T-helper 2 cell treated with Interferon-gamma antibody and Interleukin-4, amounts not matched to agents 100 ng/mL and 5 ng/mL, for 36 hours (primary cell): Measurements from ENCODE around the gene LTBP3. TPM values are rescaled to one million over a fixed set of nuclear protein-coding genes. Genes with fewer than 3 reads are reported as not detected.
"Not testable (repeated sequence)": the region's sequence is repeated elsewhere in the genome, so short reads cannot be mapped to it uniquely, and the experiment has no call there.

Source experiments
- intact Hi-C: fragments of 100-400 bp; cut with micrococcal nuclease; formaldehyde crosslinking; loops from one replicate; pipeline ENCODE4 v1.15.1; 2023
- total RNA-seq: library from RNA; stranded (reverse); gene quantifications from 2 replicates; pipeline ENCODE4 v1.2.3, GENCODE V29; 2022

Gene LTBP3
- total RNA-seq, 1 donor from 2014 or later: 62.9 TPM

DNA sequence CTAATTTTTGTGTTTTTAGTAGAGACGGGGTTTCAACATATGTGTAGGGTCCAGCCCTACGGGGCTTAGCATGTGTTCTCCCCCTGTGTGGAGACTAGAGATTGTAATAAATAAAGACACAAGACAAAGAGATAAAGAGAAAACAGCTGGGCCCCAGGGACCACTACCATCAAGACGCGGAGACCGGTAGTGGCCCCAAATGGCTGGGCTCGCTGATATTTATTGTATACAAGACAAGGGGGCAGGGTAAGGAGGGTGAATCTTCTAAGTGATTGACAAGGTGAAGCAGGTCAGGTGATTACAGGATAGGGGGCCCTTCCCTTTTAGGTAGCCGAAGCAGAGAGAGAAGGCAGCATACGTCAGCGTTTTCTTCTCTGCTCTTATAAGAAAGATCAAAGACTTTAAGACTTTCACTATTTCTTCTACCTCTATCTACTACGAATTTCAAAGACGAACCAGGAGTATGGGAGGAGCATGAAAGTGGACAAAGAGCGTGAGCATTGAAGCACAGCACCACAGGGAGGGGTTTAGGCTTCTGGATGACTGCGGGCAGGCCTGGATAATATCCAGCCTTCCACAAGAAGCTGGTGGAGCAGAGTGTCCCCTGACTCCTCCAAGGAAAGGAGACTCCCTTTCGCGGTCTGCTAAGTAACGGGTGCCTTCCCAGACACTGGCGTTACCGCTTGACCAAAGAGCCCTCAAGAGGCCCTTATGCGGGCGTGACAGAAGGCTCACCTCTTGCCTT, 36.2 kb downstream of the LTBP3 start:
- intact Hi-C loops: not testable (repeated sequence)

DNA sequence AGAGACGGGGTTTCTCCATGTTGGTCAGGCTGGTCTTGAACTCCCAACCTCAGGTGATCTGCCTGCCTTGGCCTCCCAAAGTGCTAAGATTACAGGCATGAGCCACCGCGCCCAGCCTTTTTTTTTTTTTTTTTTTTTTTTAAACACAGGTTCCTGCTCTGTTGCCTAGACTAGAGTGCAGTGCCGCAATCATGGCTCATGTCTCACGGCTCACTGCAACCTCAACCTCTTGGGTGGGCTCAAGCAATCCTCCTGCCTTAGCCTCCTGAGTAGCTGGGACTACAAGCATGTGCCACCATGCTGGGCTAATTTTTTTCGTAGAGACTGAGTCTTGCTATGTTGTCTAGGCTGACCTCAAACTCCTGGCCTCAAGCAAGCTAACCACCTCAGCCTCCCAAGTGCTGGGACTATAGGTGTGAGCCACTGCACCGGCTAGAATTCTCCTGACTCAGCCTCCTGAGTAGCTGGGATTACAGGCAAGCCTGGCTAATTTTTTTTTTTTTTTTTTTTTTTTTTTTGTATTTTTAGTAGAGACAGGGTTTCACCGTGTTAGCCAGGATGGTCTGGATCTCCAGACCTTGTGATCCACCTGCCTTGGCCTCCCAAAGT, 39.1 kb downstream of the LTBP3 start:
- intact Hi-C loops: not testable (repeated sequence)

DNA sequence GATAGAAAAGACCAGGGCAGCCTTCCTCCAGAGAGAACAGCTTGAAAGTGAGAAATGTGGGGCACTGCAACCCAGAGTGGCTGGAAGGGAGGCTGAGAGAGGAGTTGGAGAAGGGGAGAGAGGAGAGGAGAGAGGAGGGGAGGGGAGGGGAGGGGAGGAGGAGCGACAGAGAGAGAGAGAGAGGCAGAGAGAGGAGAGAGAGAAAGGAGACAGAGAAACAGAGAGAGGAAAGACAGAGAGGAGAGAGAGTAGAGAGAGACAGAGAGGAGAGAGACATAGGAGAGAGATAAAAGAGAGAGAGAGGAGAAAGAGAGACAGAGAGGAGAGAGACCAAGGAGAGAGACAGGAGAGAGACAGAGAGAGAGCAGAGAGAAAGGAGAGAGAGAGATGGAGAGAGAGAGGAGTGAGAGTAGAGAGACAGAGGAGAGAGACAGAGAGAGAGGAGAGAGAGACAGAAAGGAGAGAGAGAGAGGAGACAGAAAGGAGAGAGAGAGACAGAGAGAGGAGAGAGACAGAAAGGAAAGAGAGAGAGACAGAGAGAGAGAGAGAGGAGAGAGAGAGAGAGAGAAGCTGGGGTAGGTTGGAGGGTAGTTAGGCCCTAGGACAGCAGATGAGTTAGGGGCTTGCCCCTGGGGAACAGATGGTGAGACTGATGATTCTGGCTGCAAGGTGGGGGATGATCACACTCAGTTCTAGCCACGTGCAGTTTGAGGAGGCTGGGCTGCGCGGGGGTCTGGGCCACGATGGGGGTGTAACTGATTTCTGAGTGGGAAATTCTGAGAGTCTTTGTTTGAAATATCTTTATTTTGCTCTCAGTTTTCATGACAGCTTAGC, 41.8 kb downstream of the LTBP3 start:
- intact Hi-C loops: no loop called here

DNA sequence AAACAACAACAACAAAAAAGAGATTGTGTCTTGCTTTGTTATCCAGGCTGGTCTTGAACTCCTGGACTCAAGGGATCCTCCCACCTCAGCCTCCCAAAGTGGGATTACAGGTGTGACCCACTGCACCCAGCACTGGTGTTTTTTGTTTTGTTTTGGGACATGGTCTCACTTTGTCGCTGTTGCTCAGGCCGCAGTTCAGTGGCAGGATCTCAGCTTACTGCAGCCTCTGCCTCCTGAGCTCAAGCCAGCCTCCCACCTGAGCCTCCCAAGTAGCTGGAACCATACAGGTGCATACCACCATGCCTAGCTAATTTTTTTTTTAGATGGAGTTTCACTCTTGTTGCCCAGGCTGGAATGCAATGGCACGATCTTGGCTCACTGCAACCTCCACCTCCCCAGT, 45.8 kb downstream of the LTBP3 start:
- intact Hi-C loops: not testable (repeated sequence)

DNA sequence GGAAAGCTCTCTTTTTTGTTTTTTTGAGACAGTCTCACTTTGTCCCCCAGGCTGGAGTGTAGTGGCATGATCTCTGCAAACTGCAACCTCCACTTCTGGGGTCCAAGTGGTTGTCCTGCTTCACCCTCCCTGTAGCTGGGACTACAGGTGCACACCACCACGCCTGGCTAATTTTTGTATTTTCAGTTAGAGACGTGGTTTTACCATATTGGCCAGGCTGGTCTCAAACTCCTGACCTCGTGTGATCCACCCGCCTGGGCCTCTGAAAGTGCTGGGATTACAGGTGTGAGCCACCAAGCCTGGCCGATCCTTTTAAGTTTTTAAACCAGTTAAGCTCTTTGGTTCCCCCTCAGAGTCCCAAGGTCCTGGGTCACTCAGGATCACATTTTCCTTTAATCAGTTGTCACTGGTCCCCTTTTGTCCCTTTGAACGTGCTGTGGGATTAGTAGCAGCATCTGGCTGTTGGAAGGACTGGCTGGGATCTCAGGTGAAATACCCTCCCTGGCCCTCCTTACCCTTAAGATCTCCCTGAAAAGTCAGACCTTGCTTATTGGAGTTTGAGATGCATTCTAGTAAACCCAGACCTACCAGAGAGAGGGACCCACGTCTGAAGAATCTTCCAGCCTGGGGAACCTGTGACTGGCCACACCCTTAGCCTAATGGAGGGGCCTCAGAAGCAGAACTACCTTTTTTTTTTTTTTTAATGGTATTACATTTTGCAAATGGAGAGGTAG, 51.2 kb downstream of the LTBP3 start:
- intact Hi-C loops: no loop called here

DNA sequence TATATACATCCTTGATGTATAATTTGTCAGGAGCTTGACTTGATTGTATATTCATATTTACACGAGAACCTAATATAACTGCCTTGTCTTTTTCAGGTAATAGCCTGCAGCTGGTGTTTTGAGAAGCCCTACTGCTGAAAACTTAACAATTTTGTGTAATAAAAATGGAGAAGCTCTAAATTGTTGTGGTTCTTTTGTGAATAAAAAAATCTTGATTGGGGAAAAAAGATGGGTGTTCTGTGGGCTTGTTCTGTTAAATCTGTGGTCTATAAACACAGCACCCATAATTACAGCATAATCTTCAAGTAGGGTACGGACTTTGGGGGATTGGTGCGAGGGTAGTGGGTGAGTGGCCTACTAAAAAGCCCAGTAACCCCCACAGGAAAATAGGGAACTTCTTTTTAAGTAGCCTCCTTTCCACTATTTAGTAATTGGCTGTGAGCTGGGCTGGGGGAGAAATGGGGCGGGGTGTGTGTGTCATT, 51.8 kb downstream of the LTBP3 start:
- intact Hi-C loops: no loop called here

DNA sequence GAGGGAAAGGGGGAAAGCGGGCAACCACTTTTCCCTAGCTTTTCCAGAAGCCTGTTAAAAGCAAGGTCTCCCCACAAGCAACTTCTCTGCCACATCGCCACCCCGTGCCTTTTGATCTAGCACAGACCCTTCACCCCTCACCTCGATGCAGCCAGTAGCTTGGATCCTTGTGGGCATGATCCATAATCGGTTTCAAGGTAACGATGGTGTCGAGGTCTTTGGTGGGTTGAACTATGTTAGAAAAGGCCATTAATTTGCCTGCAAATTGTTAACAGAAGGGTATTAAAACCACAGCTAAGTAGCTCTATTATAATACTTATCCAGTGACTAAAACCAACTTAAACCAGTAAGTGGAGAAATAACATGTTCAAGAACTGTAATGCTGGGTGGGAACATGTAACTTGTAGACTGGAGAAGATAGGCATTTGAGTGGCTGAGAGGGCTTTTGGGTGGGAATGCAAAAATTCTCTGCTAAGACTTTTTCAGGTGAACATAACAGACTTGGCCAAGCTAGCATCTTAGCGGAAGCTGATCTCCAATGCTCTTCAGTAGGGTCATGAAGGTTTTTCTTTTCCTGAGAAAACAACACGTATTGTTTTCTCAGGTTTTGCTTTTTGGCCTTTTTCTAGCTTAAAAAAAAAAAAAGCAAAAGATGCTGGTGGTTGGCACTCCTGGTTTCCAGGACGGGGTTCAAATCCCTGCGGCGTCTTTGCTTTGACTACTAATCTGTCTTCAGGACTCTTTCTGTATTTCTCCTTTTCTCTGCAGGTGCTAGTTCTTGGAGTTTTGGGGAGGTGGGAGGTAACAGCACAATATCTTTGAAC, 52.5 kb downstream of the LTBP3 start:
- intact Hi-C loops: no loop called here

DNA sequence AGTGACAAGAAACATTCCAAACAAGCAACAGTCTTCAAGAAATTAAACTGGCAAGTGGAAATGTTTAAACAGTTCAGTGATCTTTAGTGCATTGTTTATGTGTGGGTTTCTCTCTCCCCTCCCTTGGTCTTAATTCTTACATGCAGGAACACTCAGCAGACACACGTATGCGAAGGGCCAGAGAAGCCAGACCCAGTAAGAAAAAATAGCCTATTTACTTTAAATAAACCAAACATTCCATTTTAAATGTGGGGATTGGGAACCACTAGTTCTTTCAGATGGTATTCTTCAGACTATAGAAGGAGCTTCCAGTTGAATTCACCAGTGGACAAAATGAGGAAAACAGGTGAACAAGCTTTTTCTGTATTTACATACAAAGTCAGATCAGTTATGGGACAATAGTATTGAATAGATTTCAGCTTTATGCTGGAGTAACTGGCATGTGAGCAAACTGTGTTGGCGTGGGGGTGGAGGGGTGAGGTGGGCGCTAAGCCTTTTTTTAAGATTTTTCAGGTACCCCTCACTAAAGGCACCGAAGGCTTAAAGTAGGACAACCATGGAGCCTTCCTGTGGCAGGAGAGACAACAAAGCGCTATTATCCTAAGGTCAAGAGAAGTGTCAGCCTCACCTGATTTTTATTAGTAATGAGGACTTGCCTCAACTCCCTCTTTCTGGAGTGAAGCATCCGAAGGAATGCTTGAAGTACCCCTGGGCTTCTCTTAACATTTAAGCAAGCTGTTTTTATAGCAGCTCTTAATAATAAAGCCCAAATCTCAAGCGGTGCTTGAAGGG, 53.3 kb downstream of the LTBP3 start:
- intact Hi-C loops: no loop called here

DNA sequence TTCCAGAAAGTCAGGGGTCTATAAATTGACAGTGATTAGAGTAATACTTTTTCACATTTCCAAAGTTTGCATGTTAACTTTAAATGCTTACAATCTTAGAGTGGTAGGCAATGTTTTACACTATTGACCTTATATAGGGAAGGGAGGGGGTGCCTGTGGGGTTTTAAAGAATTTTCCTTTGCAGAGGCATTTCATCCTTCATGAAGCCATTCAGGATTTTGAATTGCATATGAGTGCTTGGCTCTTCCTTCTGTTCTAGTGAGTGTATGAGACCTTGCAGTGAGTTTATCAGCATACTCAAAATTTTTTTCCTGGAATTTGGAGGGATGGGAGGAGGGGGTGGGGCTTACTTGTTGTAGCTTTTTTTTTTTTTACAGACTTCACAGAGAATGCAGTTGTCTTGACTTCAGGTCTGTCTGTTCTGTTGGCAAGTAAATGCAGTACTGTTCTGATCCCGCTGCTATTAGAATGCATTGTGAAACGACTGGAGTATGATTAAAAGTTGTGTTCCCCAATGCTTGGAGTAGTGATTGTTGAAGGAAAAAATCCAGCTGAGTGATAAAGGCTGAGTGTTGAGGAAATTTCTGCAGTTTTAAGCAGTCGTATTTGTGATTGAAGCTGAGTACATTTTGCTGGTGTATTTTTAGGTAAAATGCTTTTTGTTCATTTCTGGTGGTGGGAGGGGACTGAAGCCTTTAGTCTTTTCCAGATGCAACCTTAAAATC, 54.0 kb downstream of the LTBP3 start:
- intact Hi-C loops: no loop called here

DNA sequence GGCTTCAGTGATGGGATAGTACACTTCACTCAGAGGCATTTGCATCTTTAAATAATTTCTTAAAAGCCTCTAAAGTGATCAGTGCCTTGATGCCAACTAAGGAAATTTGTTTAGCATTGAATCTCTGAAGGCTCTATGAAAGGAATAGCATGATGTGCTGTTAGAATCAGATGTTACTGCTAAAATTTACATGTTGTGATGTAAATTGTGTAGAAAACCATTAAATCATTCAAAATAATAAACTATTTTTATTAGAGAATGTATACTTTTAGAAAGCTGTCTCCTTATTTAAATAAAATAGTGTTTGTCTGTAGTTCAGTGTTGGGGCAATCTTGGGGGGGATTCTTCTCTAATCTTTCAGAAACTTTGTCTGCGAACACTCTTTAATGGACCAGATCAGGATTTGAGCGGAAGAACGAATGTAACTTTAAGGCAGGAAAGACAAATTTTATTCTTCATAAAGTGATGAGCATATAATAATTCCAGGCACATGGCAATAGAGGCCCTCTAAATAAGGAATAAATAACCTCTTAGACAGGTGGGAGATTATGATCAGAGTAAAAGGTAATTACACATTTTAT, 54.7 kb downstream of the LTBP3 start:
- intact Hi-C loops: no loop called here

DNA sequence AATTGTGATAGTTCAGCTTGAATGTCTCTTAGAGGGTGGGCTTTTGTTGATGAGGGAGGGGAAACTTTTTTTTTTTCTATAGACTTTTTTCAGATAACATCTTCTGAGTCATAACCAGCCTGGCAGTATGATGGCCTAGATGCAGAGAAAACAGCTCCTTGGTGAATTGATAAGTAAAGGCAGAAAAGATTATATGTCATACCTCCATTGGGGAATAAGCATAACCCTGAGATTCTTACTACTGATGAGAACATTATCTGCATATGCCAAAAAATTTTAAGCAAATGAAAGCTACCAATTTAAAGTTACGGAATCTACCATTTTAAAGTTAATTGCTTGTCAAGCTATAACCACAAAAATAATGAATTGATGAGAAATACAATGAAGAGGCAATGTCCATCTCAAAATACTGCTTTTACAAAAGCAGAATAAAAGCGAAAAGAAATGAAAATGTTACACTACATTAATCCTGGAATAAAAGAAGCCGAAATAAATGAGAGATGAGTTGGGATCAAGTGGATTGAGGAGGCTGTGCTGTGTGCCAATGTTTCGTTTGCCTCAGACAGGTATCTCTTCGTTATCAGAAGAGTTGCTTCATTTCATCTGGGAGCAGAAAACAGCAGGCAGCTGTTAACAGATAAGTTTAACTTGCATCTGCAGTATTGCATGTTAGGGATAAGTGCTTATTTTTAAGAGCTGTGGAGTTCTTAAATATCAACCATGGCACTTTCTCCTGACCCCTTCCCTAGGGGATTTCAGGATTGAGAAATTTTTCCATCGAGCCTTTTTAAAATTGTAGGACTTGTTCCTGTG, 55.4 kb downstream of the LTBP3 start:
- intact Hi-C loops: no loop called here

DNA sequence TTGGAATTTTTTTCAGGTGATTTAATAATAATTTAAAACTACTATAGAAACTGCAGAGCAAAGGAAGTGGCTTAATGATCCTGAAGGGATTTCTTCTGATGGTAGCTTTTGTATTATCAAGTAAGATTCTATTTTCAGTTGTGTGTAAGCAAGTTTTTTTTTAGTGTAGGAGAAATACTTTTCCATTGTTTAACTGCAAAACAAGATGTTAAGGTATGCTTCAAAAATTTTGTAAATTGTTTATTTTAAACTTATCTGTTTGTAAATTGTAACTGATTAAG, 55.9 kb downstream of the LTBP3 start:
- intact Hi-C loops: no loop called here

DNA sequence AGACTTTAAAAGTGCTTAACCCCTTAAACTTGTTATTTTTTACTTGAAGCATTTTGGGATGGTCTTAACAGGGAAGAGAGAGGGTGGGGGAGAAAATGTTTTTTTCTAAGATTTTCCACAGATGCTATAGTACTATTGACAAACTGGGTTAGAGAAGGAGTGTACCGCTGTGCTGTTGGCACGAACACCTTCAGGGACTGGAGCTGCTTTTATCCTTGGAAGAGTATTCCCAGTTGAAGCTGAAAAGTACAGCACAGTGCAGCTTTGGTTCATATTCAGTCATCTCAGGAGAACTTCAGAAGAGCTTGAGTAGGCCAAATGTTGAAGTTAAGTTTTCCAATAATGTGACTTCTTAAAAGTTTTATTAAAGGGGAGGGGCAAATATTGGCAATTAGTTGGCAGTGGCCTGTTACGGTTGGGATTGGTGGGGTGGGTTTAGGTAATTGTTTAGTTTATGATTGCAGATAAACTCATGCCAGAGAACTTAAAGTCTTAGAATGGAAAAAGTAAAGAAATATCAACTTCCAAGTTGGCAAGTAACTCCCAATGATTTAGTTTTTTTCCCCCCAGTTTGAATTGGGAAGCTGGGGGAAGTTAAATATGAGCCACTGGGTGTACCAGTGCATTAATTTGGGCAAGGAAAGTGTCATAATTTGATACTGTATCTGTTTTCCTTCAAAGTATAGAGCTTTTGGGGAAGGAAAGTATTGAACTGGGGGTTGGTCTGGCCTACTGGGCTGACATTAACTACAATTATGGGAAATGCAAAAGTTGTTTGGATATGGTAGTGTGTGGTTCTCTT, 56.5 kb downstream of the LTBP3 start:
- intact Hi-C loops: no loop called here

DNA sequence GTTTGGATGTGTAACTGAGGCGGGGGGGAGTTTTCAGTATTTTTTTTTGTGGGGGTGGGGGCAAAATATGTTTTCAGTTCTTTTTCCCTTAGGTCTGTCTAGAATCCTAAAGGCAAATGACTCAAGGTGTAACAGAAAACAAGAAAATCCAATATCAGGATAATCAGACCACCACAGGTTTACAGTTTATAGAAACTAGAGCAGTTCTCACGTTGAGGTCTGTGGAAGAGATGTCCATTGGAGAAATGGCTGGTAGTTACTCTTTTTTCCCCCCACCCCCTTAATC, 57.0 kb downstream of the LTBP3 start:
- intact Hi-C loops: no loop called here

DNA sequence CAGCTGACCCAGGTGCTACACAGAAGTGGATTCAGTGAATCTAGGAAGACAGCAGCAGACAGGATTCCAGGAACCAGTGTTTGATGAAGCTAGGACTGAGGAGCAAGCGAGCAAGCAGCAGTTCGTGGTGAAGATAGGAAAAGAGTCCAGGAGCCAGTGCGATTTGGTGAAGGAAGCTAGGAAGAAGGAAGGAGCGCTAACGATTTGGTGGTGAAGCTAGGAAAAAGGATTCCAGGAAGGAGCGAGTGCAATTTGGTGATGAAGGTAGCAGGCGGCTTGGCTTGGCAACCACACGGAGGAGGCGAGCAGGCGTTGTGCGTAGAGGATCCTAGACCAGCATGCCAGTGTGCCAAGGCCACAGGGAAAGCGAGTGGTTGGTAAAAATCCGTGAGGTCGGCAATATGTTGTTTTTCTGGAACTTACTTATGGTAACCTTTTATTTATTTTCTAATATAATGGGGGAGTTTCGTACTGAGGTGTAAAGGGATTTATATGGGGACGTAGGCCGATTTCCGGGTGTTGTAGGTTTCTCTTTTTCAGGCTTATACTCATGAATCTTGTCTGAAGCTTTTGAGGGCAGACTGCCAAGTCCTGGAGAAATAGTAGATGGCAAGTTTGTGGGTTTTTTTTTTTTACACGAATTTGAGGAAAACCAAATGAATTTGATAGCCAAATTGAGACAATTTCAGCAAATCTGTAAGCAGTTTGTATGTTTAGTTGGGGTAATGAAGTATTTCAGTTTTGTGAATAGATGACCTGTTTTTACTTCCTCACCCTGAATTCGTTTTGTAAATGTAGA, 57.6 kb downstream of the LTBP3 start:
- intact Hi-C loops: no loop called here

DNA sequence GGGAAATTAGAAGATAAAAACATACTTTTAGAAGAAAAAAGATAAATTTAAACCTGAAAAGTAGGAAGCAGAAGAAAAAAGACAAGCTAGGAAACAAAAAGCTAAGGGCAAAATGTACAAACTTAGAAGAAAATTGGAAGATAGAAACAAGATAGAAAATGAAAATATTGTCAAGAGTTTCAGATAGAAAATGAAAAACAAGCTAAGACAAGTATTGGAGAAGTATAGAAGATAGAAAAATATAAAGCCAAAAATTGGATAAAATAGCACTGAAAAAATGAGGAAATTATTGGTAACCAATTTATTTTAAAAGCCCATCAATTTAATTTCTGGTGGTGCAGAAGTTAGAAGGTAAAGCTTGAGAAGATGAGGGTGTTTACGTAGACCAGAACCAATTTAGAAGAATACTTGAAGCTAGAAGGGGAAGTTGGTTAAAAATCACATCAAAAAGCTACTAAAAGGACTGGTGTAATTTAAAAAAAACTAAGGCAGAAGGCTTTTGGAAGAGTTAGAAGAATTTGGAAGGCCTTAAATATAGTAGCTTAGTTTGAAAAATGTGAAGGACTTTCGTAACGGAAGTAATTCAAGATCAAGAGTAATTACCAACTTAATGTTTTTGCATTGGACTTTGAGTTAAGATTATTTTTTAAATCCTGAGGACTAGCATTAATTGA, 58.3 kb downstream of the LTBP3 start:
- intact Hi-C loops: no loop called here
